ENCODE results near the gene CCS.

Gene CCS

DNA sequence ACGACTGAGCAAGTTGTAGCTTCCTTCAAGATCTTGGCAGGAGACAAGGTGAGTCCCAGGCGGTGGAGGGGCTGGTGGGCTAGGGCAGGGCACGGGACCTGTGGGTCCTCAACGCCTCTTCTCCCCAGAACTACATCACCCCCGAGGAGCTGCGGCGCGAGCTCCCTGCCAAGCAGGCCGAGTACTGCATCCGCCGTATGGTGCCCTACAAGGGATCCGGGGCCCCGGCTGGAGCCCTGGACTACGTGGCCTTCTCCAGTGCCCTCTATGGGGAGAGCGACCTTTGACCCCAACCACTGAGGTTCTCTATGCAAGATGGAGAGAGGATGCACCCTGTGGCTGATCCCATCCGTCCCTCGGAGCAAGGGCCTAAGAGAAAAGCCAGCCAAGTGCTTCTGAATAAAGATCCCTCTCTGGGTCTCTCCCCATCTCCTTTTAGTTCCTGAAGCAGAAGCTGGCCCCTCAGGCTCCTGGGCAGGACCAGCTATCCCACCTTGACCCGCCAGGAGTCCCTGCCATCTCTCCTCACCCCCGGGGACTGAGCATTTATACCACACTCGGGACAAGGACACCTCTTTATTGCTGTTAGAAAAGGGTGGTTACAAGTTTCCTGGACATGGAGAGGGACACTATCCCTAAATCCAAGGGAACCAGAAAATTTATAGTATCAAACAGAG, 29.9 kb upstream of the CCS start:
- peaks cover 5% of the 10 kb centered on the region for H3K4me1 ChIP-seq (ENCODE audit: control insufficient read depth, insufficient read depth, low read length)
- no peaks in the 10 kb centered on the region for H3K9me3 ChIP-seq (ENCODE audit: control insufficient read depth, low read length)
- DNase-seq (ENCODE audit: low read depth): no peak
- H3K4me3 ChIP-seq (ENCODE audit: low read length): no peak overlapping the region
- peaks cover 11% of the 10 kb centered on the region for H3K27me3 ChIP-seq (replicated peaks; ENCODE audit: control insufficient read depth, insufficient read depth, low read length)
- H3K9ac ChIP-seq (ENCODE audit: low read length): no peak overlapping the region
- H3K36me3 ChIP-seq (ENCODE audit: control insufficient read depth, insufficient read depth, low read length, severe bottlenecking): no peaks in the 10 kb centered on the region

DNA sequence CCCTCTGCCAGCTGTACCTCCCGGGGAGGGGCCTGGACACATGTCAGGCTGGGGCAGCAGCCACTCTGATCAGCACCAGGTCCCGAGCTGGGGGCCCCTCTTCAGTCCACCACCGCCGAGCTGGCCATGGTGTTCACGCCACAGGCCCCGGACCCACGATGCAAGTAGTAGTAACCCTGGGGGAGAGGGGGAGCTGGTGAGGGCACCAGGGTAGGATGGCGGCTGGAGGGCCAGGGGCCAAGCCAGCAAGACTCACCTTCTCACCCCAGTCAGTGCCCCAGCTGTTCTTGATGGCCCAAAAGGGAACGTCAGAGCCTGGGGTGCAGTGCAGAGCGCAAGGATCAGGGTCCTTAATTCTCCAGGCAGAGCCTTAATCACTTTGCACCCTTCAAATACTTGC, 29.2 kb upstream of the CCS start:
- H3K9me3 ChIP-seq (ENCODE audit: control insufficient read depth, low read length): no peaks in the 10 kb centered on the region
- no peaks in the 10 kb centered on the region for H3K36me3 ChIP-seq (ENCODE audit: control insufficient read depth, insufficient read depth, low read length, severe bottlenecking)
- no peak for DNase-seq (ENCODE audit: low read depth)
- no peak overlapping the region for H3K4me3 ChIP-seq (ENCODE audit: low read length)
- H3K27me3 ChIP-seq (replicated peaks; ENCODE audit: control insufficient read depth, insufficient read depth, low read length): peaks cover 3% of the 10 kb centered on the region
- no peak overlapping the region for H3K9ac ChIP-seq (ENCODE audit: low read length)
- peaks cover 8% of the 10 kb centered on the region for H3K4me1 ChIP-seq (ENCODE audit: control insufficient read depth, insufficient read depth, low read length)

DNA sequence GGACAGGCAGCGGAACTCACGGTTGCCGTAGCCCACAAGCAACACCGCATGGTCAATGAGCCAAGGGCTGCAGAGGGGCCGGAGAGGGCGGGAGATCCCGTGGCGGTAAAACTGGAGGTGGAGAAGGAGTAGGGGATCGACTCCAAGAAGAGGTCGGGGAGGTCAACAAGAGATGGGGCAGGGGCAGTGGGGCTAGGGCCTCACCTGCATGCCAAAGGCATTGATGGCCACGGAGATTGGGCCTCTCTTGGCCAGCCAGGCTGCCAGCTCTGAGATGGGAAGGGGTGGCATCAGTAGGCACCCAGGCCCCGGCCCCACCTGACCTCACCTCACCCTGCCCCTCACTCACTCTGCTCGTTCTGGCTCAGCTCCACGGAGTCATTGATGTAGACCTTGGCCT, 28.4 kb upstream of the CCS start:
- no peak overlapping the region for H3K9ac ChIP-seq (ENCODE audit: low read length)
- H3K4me3 ChIP-seq (ENCODE audit: low read length): no peak overlapping the region
- H3K27me3 ChIP-seq (replicated peaks; ENCODE audit: control insufficient read depth, insufficient read depth, low read length): no peaks in the 10 kb centered on the region
- H3K9me3 ChIP-seq (ENCODE audit: control insufficient read depth, low read length): no peaks in the 10 kb centered on the region
- no peak for DNase-seq (ENCODE audit: low read depth)
- peaks cover 8% of the 10 kb centered on the region for H3K4me1 ChIP-seq (ENCODE audit: control insufficient read depth, insufficient read depth, low read length)
- no peaks in the 10 kb centered on the region for H3K36me3 ChIP-seq (ENCODE audit: control insufficient read depth, insufficient read depth, low read length, severe bottlenecking)

DNA sequence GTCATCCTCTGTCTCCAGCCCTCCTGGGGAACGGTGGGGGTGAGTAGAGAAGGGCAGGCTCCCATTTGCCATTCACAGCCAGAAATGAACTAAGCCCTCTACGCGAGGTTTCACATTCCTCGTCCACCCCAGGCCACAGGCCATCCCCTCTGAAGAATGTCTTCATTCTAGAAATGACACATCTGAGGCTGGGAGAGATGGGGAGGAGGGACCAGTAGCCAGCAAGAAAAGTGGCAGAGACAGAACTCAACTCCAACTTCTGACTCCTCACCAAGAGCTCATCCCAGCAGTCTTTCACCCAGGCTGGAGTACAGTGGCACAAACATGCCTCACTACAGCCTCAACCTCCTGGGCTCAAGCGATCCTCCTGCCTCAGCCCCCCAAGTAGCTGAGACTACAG, 28.0 kb upstream of the CCS start:
- Histone ChIP-seq H3K36me3 (ENCODE audit: control insufficient read depth, insufficient read depth, low read length, severe bottlenecking) (no peaks in the 10 kb centered on the region), H3K9me3 (ENCODE audit: control insufficient read depth, low read length) (no peaks in the 10 kb centered on the region), H3K27me3 (replicated peaks; ENCODE audit: control insufficient read depth, insufficient read depth, low read length) (no peaks in the 10 kb centered on the region), H3K4me3 (ENCODE audit: low read length) (no peak overlapping the region), H3K9ac (ENCODE audit: low read length) (no peak overlapping the region), H3K4me1 (ENCODE audit: control insufficient read depth, insufficient read depth, low read length) (peaks cover 9% of the 10 kb centered on the region)
- DNase-seq (ENCODE audit: low read depth): no peak

DNA sequence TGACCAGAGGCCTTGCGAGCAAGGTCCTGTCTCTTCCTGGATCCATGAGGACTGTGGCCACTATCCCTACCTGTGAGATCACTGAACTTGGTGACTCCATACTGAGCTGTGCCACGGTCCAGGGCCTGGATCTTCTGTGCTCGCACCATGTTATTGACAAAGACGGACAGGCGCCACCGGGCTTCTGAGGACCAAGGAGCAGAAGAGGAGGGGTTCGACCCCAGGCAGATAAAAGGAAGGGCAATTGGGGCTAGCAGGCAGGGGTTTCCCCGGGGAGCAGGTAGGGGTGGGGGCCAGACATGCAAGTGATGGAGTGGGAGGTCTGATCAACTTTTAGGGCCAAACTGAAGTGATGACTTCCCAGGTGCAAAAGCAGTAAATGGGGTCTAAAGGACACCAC, 26.8 kb upstream of the CCS start:
- no peak overlapping the region for H3K4me3 ChIP-seq (ENCODE audit: low read length)
- no peaks in the 10 kb centered on the region for H3K27me3 ChIP-seq (replicated peaks; ENCODE audit: control insufficient read depth, insufficient read depth, low read length)
- peaks cover 18% of the 10 kb centered on the region for H3K4me1 ChIP-seq (ENCODE audit: control insufficient read depth, insufficient read depth, low read length)
- DNase-seq (ENCODE audit: low read depth): no peak
- H3K36me3 ChIP-seq (ENCODE audit: control insufficient read depth, insufficient read depth, low read length, severe bottlenecking): no peaks in the 10 kb centered on the region
- no peak overlapping the region for H3K9ac ChIP-seq (ENCODE audit: low read length)
- H3K9me3 ChIP-seq (ENCODE audit: control insufficient read depth, low read length): no peaks in the 10 kb centered on the region

DNA sequence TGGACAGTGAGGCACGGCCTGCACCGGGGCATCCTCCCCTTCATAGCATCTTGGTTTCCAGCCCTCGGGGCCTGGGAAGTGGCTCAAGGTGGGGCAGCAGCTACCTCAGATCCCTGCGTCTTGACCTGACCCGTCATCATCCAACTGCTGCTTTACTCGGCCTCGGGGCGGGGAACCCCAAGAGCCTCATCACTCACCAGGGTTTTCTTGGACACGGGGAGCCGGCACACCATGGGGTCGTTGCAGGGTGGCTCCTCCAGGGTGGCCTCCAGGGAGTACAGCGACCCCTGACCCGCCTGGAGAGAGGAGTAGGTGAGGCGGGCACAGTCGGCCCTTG, 25.2 kb upstream of the CCS start:
- no peaks in the 10 kb centered on the region for H3K9me3 ChIP-seq (ENCODE audit: control insufficient read depth, low read length)
- H3K36me3 ChIP-seq (ENCODE audit: control insufficient read depth, insufficient read depth, low read length, severe bottlenecking): no peaks in the 10 kb centered on the region
- H3K9ac ChIP-seq (ENCODE audit: low read length): peak overlapping the region; percentile 80
- DNase-seq (ENCODE audit: low read depth): no peak
- no peaks in the 10 kb centered on the region for H3K27me3 ChIP-seq (replicated peaks; ENCODE audit: control insufficient read depth, insufficient read depth, low read length)
- peaks cover 18% of the 10 kb centered on the region for H3K4me1 ChIP-seq (ENCODE audit: control insufficient read depth, insufficient read depth, low read length)
- peak overlapping the region; percentile 81 for H3K4me3 ChIP-seq (ENCODE audit: low read length)

DNA sequence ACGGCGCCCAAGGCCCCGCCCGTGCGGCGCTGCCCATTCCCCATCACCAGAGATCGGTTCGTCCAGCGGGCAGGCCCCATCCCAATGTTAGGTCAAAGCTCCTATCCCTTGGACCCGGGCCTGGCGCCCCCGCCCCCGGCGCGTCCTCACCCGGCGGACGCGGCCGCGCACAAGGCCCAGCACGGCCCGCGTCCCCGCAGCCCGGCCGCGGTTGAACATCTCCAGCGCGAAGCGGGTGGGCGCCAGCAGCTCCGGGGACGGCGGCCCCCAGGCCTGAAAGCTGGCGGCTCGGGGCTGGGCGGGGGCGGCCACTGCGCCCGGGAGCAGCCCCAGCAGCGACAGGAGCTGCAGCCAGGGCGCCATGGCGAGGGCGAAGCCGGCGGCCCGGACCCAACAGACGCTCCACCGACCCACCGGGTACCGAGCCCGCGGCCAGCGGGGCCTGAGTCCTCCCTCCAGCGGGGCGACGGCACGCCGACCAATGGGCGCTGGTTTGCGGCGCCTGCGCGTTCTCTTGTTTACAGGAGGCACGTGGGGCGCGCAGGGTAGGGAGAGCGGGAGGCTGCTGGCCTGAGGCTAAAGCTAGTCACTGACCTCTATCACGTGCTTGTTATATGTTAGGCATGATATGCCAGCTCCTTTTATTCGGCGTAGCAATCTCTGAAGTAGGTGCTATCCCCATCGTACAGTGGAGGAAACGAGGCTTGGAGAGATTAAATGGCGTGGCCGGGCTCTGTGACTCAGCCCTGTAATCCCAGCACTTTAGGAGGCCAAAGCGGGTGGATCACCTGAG, 24.7 kb upstream of the CCS start, which contains the start of gene CTSF:
Gene CTSF, minus strand, starts transcription at position 483 of the 793 bp plus-strand sequence. Its CDS starts 120 bp downstream, at position 363.
- H3K36me3 ChIP-seq (ENCODE audit: control insufficient read depth, insufficient read depth, low read length, severe bottlenecking): no peaks in the 10 kb centered on the region
- peak; percentile 93 for DNase-seq (ENCODE audit: low read depth)
- peak within 1 kb of the TSS; percentile 81 for H3K4me3 ChIP-seq (ENCODE audit: low read length)
- H3K27me3 ChIP-seq (replicated peaks; ENCODE audit: control insufficient read depth, insufficient read depth, low read length): no peaks in the 10 kb centered on the region
- peaks cover 18% of the 10 kb centered on the region for H3K4me1 ChIP-seq (ENCODE audit: control insufficient read depth, insufficient read depth, low read length)
- no peaks in the 10 kb centered on the region for H3K9me3 ChIP-seq (ENCODE audit: control insufficient read depth, low read length)
- peak within 1 kb of the TSS; percentile 80 for H3K9ac ChIP-seq (ENCODE audit: low read length)

DNA sequence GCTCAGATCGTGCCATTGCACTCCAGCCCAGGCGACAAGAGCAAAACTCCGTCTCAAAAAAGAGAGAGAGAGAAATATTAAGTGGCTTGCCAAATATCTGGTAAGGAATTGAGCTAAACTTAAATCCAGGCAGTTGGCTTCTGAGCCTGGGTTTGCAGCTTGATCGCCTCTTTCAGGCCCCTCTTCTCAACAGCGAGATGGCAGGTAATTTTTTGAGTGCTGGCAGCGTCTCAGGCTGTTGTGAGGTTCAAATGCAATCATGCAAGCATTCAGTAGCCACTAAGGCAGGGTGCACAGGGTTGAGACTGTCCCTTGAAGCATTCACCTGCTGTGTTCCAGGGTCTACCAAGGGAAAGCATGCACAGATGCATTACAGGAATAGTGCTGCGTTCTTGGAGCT, 23.9 kb upstream of the CCS start:
- DNase-seq (ENCODE audit: low read depth): no peak
- H3K9me3 ChIP-seq (ENCODE audit: control insufficient read depth, low read length): no peaks in the 10 kb centered on the region
- peaks cover 18% of the 10 kb centered on the region for H3K4me1 ChIP-seq (ENCODE audit: control insufficient read depth, insufficient read depth, low read length)
- no peaks in the 10 kb centered on the region for H3K27me3 ChIP-seq (replicated peaks; ENCODE audit: control insufficient read depth, insufficient read depth, low read length)
- H3K9ac ChIP-seq (ENCODE audit: low read length): no peak overlapping the region
- no peaks in the 10 kb centered on the region for H3K36me3 ChIP-seq (ENCODE audit: control insufficient read depth, insufficient read depth, low read length, severe bottlenecking)
- H3K4me3 ChIP-seq (ENCODE audit: low read length): no peak overlapping the region

DNA sequence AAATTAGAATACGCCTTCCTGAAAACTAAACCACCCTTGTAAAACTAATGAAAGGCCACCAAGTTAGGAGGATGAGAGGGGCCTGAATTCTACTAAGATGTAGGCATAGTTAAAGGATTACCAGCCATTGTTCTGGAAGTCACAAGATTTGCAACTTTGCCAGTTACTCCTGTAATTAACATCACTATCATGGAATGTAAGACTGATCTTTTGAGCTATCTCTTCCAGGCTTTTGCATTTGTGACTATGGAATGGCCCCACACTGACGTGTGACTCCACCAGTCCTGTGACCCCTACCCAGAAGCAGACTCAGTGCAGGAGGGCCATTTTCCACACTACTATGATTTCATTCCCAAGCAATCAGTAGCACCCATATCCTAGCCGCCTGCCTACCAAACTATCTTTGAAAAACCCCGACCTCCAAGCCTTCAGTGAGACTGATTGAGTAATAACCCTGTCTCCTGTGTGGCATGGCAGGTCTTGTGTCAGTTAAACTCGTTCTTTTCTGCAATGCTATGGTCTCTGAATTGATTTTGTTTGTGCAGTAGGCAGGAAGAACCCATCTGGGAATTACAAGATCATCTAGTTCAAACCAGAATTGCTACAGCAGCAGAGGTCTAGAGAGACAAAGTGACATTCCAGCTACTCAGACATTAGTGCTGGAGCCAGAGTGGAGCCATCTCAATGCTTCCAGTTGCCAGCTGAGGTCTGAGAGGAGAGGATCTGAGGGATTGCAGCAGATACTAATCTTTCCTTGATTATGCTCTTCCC, 22.7 kb upstream of the CCS start:
- Histone ChIP-seq H3K4me3 (ENCODE audit: low read length) (no peak overlapping the region), H3K9ac (ENCODE audit: low read length) (no peak overlapping the region), H3K9me3 (ENCODE audit: control insufficient read depth, low read length) (no peaks in the 10 kb centered on the region), H3K36me3 (ENCODE audit: control insufficient read depth, insufficient read depth, low read length, severe bottlenecking) (no peaks in the 10 kb centered on the region), H3K4me1 (ENCODE audit: control insufficient read depth, insufficient read depth, low read length) (peaks cover 18% of the 10 kb centered on the region), H3K27me3 (replicated peaks; ENCODE audit: control insufficient read depth, insufficient read depth, low read length) (no peaks in the 10 kb centered on the region)
- no peak for DNase-seq (ENCODE audit: low read depth)

DNA sequence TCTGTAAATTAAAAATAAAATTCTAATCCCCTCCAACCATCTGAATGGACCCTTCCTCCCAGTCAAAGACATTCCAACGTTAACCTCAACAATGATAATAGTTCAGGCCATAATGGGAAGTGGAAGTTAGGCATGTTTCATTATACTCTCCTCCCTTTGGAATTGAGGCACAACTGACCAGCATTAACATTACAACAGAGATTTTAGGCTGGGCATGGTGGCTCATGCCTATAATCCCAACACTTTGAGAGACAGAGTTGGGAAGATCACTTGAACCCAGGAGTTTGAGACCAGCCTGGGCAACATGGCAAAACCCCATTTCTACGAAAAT, 22.2 kb upstream of the CCS start:
- no peaks in the 10 kb centered on the region for H3K9me3 ChIP-seq (ENCODE audit: control insufficient read depth, low read length)
- H3K4me1 ChIP-seq (ENCODE audit: control insufficient read depth, insufficient read depth, low read length): peaks cover 18% of the 10 kb centered on the region
- DNase-seq (ENCODE audit: low read depth): no peak
- H3K27me3 ChIP-seq (replicated peaks; ENCODE audit: control insufficient read depth, insufficient read depth, low read length): no peaks in the 10 kb centered on the region
- no peak overlapping the region for H3K4me3 ChIP-seq (ENCODE audit: low read length)
- no peak overlapping the region for H3K9ac ChIP-seq (ENCODE audit: low read length)
- H3K36me3 ChIP-seq (ENCODE audit: control insufficient read depth, insufficient read depth, low read length, severe bottlenecking): no peaks in the 10 kb centered on the region

DNA sequence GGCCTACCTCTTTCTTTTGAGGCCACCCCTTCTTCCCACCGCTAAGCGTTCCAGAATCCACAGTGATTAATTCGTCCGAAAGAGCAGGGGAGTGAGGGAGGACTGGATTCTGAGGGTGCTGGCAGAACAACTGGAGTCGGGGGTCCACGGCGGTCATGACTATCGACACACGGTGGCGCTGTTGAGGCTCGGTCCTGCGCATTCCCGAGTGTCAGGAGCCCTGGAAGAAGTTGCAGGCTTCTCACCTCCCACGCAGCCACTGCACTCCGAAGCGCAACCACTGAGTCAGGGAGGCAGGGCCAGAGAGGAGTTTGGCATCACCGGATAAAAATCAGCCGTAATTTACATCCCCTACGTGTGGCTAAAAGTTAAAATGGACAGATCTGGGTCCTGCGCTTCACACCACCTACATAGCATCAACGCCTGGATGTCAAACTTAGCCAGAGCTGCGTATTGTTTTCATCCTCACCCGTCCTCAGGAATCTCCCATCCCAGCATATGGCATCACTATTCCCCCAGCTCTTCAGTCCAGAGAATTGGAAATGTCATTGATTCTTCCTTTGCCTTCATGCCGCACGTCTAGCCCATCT, 13.9 kb upstream of the CCS start:
- H3K9ac ChIP-seq (ENCODE audit: low read length): no peak overlapping the region
- DNase-seq (ENCODE audit: low read depth): peak; percentile 92
- no peaks in the 10 kb centered on the region for H3K27me3 ChIP-seq (replicated peaks; ENCODE audit: control insufficient read depth, insufficient read depth, low read length)
- H3K4me3 ChIP-seq (ENCODE audit: low read length): no peak overlapping the region
- peaks cover 5% of the 10 kb centered on the region for H3K9me3 ChIP-seq (ENCODE audit: control insufficient read depth, low read length)
- H3K4me1 ChIP-seq (ENCODE audit: control insufficient read depth, insufficient read depth, low read length): peaks cover 17% of the 10 kb centered on the region
- no peaks in the 10 kb centered on the region for H3K36me3 ChIP-seq (ENCODE audit: control insufficient read depth, insufficient read depth, low read length, severe bottlenecking)
